SU-DHL-6 (cell line): ENCODE data around the gene KRTAP5-6.
"Not testable (repeated sequence)": the region's sequence is repeated elsewhere in the genome, so short reads cannot be mapped to it uniquely, and the experiment has no call there.

Source experiments
- H2AFZ ChIP-seq: fragments of 200-600 bp; sonication (generic); 2 replicates; pipeline ENCODE4 v1.6.1; 2014; ENCODE audit warnings: low read depth, mild to moderate bottlenecking, moderate library complexity, mixed read lengths, antibody characterized with exemption, low read length; ENCODE audit not compliant: severe bottlenecking
- H3F3A ChIP-seq: fragments of 200-600 bp; shearing (Covaris generic); 2 replicates; pipeline ENCODE4 v1.6.0; 2016; ENCODE audit warnings: antibody characterized with exemption, mild to moderate bottlenecking; ENCODE audit not compliant: insufficient read depth
- H3K27ac ChIP-seq: fragments of 200-600 bp; sonication (generic); 2 replicates; pipeline ENCODE4 v1.5.1; 2016; ENCODE audit warnings: low read depth, mild to moderate bottlenecking, low read length, moderate library complexity, mixed read lengths
- H3K27me3 ChIP-seq: fragments of 200-600 bp; sonication (generic), shearing (Covaris generic); 2 replicates; pipeline ENCODE4 v1.6.0; 2014; ENCODE audit warnings: mild to moderate bottlenecking, low read length
- H3K36me3 ChIP-seq: fragments of 200-600 bp; sonication (generic); 2 replicates; pipeline ENCODE4 v1.6.1; 2014; ENCODE audit warnings: mild to moderate bottlenecking, low read length, mixed read lengths
- H3K4me2 ChIP-seq: fragments of 300-600, 200-600 bp; shearing (Covaris generic), sonication (generic); 2 replicates; pipeline ENCODE4 v1.6.0; 2014; ENCODE audit warnings: low read length, low read depth, mild to moderate bottlenecking; ENCODE audit not compliant: poor library complexity, severe bottlenecking
- H3K4me3 ChIP-seq: fragments of 200-600 bp; sonication (generic); 2 replicates; pipeline ENCODE4 v1.5.1; 2014; ENCODE audit warnings: antibody characterized with exemption, low read length, mild to moderate bottlenecking, mixed read lengths; ENCODE audit not compliant: insufficient read depth, poor library complexity, severe bottlenecking
- H3K79me2 ChIP-seq: fragments of 200-600 bp; sonication (generic); 2 replicates; pipeline ENCODE4 v1.6.1; 2014; ENCODE audit warnings: mild to moderate bottlenecking, low read length, moderate library complexity; ENCODE audit not compliant: insufficient read depth
- H3K9ac ChIP-seq: fragments of 200-600 bp; sonication (generic); 2 replicates; pipeline ENCODE4 v1.7.0; 2014; ENCODE audit warnings: mild to moderate bottlenecking, low read length
- H3K9me2 ChIP-seq: fragments of 200-600 bp; sonication (generic); replicated peaks from 2 replicates; pipeline ENCODE4 v1.6.1; 2014; ENCODE audit warnings: low read length; ENCODE audit not compliant: insufficient read depth
- H3K9me3 ChIP-seq: fragments of 200-600 bp; sonication (generic); 2 replicates; pipeline ENCODE4 v1.6.1; 2014; ENCODE audit warnings: low read length, mixed read lengths; ENCODE audit not compliant: insufficient read depth
- H4K20me1 ChIP-seq: fragments of 200-600 bp; sonication (generic); 2 replicates; pipeline ENCODE4 v1.6.1; 2014; ENCODE audit warnings: low read depth, mild to moderate bottlenecking, antibody characterized with exemption, low read length, moderate library complexity, mixed read lengths
- CTCF ChIP-seq: fragments of 200-600 bp; sonication (generic); IDR thresholded peaks from one replicate; pipeline ENCODE4 v1.5.1; 2017; ENCODE audit warnings: antibody characterized with exemption, mild to moderate bottlenecking, low read length, moderate library complexity; ENCODE audit not compliant: insufficient read depth, poor library complexity, severe bottlenecking
- EZH2phosphoT487 ChIP-seq: fragments of 200-600 bp; sonication (generic), shearing (Covaris generic); conservative IDR thresholded peaks from 2 replicates; pipeline ENCODE4 v1.6.1; 2018; ENCODE audit warnings: mild to moderate bottlenecking, antibody characterized with exemption, low read length, moderate library complexity, mixed read lengths

KRTAP5-6 gene

GRCh38 chr11:1689250-1690166, 7.5 kb upstream of the KRTAP5-6 start:
- H3K9me2 ChIP-seq, H3K9me3 ChIP-seq, H3F3A ChIP-seq, H3K4me3 ChIP-seq, H3K27ac ChIP-seq, H3K36me3 ChIP-seq, H3K79me2 ChIP-seq, H4K20me1 ChIP-seq, H3K27me3 ChIP-seq, H2AFZ ChIP-seq, H3K4me2 ChIP-seq, H3K9ac ChIP-seq: not testable (repeated sequence)

GRCh38 chr11:1690167-1691025, 6.6 kb upstream of the KRTAP5-6 start:
- H3K27me3 ChIP-seq: no peaks in the 10 kb centered on the region

GRCh38 chr11:1691026-1691877, 5.7 kb upstream of the KRTAP5-6 start:
- H3K36me3 ChIP-seq: no peaks in the 10 kb centered on the region
- no peaks in the 10 kb centered on the region for H3K9me2 ChIP-seq
- no peaks in the 10 kb centered on the region for H3K9me3 ChIP-seq
- no peak overlapping the region for H3K9ac ChIP-seq
- H3K4me3 ChIP-seq: no peak overlapping the region
- no peaks in the 10 kb centered on the region for H3K27me3 ChIP-seq
- H3K27ac ChIP-seq: no peak overlapping the region
- no peak overlapping the region for H3K4me2 ChIP-seq
- TF ChIP-seq EZH2phosphoT487 (no peak), CTCF (no peak)
- no peaks in the 10 kb centered on the region for H3K79me2 ChIP-seq
- no peaks in the 10 kb centered on the region for H3F3A ChIP-seq
- H2AFZ ChIP-seq: no peak overlapping the region
- H4K20me1 ChIP-seq: no peaks in the 10 kb centered on the region

More at GRCh38 chr11:1690167-1691025, 6.6 kb upstream of the KRTAP5-6 start:
- H3F3A ChIP-seq: no peaks in the 10 kb centered on the region
- no peaks in the 10 kb centered on the region for H3K36me3 ChIP-seq
- no peak for TF ChIP-seq CTCF
- TF ChIP-seq EZH2phosphoT487: no peak
- no peaks in the 10 kb centered on the region for H4K20me1 ChIP-seq
- H3K4me2 ChIP-seq: no peak overlapping the region
- H3K9ac ChIP-seq: no peak overlapping the region
- H3K27ac ChIP-seq: no peak overlapping the region
- no peak overlapping the region for H2AFZ ChIP-seq
- no peak overlapping the region for H3K4me3 ChIP-seq
- H3K79me2 ChIP-seq: no peaks in the 10 kb centered on the region
- H3K9me3 ChIP-seq: no peaks in the 10 kb centered on the region
- no peaks in the 10 kb centered on the region for H3K9me2 ChIP-seq
